Stimulated activated CD4-positive, alpha-beta T cell treated with anti-CD3 and anti-CD28 coated beads, Interleukin-2, amount 100 ng/mL, for 24 hours (primary cell): ENCODE results near the gene ANKRD9.
"Not testable (repeated sequence)": the region's sequence is repeated elsewhere in the genome, so short reads cannot be mapped to it uniquely, and the experiment has no call there.

Experiments
- DNase-seq, 2 donors: peaks; one replicate each; pipeline ENCODE4 v3.0.0-alpha.2; 2020

Gene ANKRD9

DNA sequence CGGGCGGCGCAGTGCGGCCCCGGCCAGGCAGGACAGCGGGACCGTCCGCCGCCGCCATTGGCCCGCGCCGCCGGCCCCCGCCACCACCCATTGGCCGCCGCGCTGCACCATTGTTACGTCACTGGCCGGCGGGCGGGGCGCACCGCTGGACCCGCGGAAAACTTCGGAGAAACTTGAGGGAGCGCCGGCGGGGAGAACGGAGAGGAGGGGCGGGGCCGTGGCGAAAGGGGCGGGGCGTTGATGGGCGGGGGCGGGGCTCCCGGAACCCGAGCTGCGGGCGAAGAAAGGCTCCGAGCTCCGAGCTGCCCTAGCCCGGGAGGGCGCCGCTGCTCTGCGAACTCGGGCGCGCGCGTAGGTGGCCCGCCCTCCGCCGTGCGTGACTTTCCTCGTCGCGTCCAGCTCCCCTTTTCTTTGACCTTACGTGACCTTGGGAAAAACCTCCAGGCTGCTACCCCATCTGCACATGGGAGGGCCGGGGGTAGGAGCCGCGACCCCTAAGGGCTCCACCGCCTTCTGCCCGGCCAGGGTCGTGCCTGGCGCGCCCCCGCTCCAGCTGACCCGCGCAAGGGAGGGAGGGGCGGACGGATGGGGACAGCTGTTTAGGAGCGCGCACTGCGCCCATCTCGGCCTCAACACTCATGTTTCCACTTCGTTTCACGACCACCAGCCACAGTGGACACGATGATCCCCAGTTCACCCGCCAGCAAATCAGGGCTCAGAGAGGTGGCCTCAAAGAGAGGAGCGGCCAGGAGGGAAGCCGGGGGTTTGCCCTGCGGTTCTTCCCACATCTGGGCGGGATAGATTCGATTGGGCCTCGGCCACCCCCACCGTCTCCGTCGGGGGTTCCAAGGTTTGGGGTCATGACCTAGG, at the start of gene ANKRD9:
ANKRD9 (minus strand) TSS at position 31 of the 870 bp plus-strand sequence. CDS start 1,887 bp downstream, outside the sequence.
- DNase-seq = peak; percentile 90 to 95

- DNase-seq = no peak
Measured at GRCh38 chr14:102558556-102558955, 49.0 kb upstream of the ANKRD9 start.

DNA sequence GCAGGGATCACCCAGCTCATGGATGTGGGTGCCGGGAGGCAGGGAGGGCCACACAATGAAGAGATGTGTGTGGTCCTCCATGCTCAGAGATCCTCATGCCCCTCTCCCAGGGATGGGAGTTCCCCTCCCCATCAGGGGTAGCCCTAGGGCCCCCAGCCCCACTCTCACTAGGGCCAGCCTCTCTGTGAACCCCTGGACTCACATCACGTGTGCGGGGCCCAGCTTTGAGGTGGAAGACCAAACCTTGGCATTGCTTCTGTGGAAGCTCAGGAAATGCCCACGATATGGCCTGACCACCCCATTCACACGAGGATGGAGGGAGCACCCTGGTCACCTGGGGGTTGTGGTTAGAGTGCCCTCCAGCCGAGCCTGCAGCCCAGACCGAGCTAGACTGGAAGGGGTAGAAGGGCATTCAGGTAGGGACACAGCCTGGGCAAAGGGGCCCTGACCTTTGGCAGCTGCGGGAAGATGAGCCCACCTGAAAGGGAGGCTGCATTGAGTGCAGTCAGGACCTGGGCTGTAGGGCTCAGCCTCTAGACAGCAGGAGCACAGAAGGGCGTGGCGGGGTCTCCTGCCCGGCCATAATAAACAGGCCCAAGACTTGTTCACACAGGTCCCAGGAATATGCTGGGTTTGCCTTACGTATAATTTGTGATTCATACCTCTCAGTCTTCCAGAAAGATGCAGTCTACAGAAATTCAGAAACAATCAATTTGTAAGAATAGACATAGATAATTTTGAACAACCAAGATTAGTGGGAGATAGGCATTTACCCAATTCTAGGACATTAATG, 48.1 kb upstream of the ANKRD9 start:
- no peak for DNase-seq

DNA sequence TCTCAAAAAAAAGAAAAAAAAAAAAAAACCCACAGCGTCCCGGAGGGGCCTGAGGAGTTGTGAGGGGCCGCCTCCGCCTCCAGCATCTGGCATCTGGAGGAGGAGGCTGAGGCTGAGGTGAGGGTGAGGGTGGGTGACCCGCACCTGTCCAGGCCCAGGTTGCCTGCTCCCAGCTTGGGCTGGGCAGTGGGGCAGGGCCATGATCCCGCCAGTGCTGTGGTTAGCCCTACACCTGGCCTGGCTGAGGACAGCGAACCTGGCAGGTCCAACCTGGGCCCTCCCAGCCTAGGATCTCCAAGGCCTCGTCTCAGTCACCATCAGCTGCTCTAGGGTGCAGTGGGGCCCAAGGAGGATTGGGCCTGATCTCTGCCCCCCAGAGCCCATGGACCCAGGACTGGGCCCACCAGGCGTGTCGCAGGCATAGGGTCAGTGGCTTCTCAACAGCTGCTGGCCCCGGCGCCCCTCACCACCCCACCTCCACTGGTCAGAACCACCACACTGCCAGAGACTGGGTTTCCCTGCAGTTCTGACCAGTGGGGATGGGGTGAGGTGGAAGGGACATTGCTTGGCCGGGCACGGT, 46.6 kb upstream of the ANKRD9 start:
- no peak for DNase-seq

DNA sequence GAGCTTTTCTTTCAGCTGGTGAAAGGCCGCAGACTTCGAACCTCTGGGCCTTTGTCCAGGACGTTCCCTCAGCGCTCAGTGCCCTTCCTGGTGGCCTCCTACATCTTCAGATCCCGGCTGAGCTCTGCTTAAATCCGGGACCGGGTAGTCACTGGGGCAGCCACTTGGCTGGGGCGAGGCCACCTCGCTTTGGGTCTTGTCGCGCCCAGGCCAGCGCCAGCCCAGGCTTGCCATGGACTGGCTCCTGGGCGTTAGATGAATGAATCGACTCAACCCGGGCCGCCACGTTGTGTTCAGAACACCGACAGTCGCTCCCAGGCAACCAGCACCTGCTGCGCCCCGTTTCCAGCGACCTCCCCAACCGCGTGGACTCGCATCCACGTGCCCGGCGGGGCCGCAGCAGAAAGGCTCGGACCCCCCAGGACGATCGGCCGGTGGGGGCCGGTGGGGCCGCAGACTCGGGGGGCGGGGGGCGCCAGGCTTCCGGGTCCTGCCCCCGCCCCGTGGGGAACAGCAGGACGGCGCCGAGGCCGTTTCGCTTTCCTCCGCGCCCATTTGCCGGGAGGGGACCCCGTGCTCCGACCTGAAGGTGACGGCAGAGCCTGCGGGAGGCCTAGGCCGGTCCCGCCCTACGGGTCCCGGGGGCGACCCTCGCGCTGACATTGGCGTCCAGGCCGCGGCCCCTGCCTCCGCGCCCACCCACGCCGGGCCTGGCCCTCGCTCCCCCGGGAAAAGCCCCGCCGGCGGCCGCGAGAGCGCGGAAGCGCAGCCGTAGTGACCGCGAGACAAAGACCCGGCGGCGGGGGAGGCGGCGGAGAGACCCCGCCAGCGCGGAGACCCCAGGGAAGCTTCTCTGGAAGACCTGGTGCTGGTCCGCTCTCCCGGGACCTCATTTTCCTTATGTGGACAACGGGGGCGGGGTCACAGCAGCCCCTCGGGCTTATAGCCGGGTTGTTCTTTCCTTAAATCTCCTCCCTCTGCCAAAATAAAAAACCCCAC, 45.5 kb upstream of the ANKRD9 start:
- peak; percentile 65 for DNase-seq

DNA sequence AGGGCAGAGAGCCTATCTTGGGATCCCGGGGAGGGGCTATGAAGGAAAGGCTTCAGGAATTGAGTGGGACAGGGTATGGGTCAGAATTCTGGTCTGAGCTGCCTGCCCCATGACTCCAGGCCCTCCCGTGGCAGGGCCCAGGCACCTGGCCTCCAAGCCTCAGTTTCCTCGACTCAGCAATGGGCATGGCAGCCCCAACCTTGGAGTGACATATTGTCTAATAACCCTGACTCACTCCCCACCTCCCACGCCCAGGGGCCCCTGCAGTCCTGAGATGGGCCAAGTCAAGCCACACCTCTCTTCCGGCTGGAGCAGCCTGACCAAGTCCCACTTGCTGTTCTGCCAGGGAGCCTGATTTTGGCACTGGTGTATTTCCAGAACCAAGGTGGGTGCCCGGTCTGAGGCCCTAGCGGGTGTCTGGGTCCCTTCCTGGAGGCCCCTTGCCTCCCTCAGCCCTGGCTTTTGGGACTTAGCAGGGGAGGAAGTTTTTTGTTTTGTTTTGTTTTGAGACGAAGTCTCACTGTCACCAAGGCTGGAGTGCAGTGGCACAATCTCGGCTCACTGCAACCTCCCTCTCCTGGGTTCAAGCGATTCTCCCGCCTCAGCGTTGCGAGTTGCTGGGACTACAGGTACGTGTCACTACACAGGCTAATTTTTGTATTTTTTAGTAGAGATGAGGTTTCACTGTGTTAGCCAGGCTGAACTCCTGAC, 42.6 kb upstream of the ANKRD9 start:
- DNase-seq = peak; percentile 43 to 53

GRCh38 chr14:102550927-102551401, 41.4 kb upstream of the ANKRD9 start:
- DNase-seq = not testable (repeated sequence)

GRCh38 chr14:102548616-102549240, 39.2 kb upstream of the ANKRD9 start:
- DNase-seq = no peak

DNA sequence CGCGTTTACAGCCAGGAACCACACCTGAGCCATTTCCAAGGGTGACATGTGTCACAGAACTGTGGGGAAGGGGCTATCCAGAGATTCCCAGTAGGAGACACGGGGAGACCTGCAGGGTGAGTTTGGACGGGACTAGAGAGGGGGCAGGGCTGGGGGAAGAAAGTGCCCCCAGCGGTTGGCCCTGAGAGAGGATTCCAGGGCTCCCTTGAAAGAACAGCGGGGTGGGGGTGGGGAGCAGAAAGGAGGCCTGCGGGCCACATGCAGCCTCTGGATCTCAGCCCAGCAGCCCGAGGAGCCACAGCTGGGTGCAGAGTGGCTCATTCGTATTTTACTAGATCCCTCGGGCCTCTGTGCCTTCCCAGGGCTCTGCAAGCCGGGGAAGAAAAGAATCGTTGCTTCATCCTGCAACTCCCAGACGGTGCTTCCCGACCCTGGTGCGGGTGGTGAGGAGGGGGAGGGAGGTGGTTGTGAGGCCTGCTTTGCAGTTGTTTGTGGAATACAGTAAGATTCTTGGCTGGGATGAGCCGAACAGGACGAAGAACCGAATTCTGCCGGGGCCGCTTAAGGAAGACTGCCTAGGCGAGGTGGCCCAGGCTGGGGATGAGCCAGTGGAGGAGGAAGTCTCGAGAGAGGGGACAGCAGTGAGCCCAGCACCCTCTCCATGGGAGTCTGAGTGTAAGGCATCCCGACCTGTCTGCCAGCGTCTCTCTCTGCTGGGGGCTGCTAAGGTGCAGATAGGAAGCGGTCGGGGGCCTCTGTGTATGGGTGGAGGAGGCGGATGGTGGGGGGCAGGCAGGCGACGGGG, 36.1 kb upstream of the ANKRD9 start:
- no peak for DNase-seq

DNA sequence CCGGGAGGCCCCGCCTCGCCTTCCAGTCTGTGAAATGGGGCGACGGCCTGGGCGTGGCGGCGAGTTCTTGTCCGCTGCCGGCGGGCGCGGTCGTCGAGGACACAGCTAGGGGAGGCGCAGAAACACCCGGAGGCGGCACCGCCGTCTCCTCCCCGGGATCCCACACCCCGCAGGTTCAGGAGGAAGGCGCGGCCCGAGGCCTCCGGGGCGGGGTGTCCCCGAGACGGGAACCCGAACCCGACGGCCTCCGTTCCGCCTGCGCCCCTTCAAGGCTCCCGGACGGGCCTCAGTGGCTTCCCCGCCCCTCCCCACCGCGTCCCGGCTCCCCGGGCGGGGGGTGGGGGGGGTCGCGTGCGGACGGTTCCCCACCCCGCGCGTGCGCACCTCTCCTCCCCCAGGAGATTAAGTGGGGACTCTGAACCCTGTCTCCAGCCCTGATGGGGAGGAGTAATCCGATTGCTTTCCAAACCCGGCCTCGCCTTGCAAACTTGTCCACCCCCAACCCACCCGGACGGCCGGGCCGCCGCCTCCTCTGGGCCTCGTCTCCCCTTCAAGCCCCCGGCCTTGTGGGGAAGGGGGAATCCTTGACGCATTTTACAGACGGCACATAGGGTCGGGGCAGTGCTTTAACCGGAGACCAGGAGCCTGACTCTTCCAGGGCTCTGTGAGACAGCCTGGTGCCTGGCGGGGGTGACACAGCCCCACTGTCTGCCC, 35.3 kb upstream of the ANKRD9 start:
- peak; percentile 24 to 40 for DNase-seq

GRCh38 chr14:102544046-102544746, 34.6 kb upstream of the ANKRD9 start:
- DNase-seq = no peak

DNA sequence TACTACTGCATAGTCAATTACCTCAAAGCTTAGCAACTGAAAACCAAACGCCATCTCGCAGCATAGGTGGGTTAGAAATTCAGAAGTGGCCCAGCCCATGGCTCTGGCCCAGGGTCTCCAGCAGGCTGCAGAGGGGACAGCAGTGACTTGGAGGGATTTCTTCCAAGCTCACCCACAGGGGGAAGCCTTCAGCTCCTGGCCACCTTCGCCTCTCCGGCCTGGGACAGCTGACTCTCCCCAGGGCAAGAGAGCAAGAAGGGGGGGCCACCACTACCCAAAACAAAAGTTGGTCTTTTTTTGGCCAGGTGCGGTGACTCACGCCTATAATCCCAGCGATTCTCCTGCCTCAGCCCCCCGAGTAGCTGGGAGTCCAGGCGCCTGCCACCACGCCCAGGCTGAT, 32.2 kb upstream of the ANKRD9 start:
- no peak for DNase-seq

DNA sequence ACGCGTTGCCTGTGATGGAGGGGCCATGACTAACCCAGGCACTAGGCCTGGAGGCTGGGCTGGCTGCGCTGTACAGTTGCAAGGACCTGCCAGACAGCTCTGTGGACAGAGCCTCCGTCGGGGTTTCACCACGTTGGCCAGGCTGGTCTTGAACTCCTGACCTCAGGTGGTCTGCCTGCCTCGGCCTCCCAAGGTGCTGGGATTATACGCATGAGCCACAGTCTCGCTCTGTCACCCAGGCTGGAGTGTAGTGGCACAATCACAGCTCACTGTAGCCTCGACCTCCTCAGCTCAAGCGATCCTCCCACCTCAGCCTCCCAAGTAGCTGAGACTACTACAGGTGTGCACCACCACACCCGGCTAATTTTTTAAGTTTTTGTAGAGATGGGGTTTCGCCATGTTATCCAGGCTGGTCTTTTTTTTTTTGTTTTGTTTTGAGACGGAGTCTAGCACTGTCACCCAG, 31.5 kb upstream of the ANKRD9 start:
- not testable (repeated sequence) for DNase-seq

DNA sequence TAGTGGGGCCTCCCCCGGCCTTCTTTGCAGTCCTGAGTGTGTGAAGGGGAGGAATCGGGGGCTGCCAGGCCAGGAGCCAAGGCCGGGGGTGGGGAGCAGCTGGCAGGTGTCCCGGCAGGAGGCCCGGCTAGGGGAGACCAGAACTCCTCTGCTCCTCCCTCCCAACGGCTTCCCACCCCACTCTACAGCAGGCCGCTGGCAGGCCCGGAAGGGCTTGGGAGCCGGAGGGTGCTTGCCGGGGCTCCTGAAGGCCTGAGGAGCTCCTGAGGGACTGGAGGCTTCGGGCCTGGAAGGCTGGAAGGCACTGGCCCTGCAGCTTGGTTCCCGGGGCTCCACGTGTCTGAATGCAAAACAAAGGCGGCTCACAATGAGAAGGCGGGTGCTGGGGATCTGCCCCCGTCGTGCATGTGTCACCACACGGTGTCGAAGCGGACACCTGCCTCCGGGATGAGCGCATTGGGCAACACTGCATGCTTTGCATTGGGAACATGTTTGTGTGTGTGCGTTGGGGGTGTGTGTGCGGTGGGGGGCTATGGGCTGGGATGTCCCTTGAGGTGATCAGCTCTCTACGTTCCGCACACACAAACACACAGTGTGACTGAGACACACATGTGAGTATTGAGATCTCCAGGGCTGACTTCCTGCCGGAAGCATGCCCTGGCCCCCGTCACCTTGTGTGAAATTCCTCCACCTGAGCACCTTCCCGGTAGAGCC, 30.9 kb upstream of the ANKRD9 start:
- DNase-seq = no peak

DNA sequence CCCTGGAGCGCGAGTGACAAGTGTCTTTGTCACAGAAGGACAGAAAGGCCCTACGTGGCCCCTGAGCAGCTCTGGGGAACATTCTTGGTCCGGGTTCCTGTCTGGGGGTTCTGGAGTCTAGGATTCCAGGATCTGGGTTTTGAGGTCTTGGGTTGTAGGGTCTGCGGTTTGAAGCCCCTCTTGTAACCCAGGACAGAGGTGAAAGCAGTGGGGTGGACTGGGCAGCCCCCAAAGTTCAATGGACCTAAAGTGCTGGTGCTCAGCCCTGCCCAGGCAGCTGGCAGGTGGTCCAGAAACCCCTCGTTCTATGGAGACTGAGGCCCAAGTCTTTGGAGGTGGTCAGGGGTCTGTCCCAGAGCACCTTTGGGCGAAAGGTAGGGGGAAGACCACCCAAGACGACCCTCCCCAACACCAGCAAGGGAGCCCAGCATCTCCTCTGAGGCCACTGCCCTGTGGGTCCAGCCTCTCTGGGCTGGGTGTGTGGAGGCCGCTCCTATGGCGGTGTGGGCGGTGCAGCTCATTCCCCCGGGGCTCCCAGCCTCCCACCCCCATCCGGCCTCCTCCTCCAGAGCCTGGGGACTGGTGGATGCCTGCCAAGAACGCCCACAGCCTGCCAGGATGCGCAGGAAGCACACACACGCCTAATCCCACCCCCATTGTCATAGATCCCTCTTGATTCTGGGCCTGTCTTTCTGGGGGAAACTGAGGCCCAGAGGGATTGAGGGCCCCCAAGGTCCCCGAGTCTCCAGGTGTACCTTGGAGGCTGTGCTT, 30.2 kb upstream of the ANKRD9 start:
- DNase-seq = no peak

DNA sequence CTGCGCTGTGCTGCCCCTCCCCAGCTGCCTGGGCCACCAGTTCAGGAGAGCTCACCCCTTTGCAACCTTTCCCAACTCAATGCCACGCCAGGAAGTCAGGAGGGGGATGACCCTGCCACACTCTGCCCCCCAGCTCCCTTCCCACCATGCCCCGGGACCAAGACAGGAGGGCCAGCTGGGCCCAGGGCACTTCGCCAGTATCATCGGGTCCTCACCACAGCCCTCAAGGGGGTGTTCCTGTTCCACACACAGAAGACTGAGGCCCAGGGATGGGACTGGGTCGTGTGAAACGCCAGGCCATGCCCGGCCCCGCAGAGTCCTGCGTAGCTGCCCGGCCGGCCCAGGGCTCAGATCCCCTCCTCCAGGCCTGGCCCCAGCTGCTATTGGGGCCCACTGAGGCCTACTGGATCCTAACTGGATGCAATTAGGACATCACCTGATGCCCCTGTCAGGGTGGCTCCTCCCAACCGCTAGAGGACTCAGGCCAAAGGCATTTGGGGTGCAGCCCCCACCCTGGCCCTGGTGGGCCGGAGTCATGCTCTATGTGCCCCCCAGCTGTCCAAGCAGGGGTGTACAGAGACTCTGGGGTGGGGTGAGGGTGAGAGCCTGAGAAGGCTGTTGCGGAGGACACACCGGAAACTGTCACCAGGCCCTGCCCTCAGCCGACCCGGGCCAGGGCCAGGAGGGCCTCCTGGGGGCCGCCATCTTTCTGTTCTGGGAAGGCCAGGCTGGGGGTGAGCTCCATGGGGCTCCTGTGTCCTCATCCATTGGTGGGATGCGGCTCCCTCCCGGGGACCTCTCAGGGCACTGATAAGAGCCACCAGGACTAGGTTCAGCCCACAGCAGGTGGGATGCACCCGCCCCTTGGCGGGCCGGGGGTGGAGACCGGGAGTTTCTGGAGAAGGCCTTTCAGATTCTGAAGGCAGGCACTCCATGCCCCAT, 29.3 kb upstream of the ANKRD9 start:
- DNase-seq = no peak
